ENCODE measurements around the gene SYCP2L. TPM values are rescaled to one million over a fixed set of nuclear protein-coding genes. Genes with fewer than 3 reads are reported as not detected.
A peak's percentile ranks its signal among the peaks of the same experiment; 100 is the strongest.
"Not testable (repeated sequence)": the region's sequence is repeated elsewhere in the genome, so short reads cannot be mapped to it uniquely, and the experiment has no call there.

SYCP2L gene
- total and polyA plus RNA-seq, 2 experiments from 2014 or later, result 10.5 to 11.0 TPM

DNA sequence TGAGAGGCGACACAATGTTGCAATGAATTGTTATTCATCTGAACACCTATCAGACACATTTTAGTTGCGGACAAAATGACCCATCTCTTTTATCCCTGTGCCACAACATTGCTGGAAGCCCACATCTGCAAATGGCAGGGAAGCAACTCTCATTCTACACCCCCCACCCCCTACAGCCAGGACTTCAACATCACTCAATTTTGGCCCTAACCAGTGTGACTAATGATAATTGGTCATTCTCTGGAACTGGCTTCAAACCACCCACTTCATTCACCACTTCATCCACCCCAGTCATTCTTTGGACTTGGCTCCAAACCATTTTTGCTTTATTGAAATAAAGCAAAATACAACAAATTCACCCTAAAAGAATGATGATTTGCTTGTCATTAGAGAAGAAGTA, 6.5 kb upstream of the SYCP2L start:
- Histone ChIP-seq H2AFZ (no peak overlapping the region), H3K4me1 (ENCODE audit: insufficient read depth) (0 out of 2 replicates have a peak, but pooled peaks cover 6% of the 10 kb centered on the region), H3F3A (replicated peaks; ENCODE audit: low read depth) (0 out of 2 replicates have a peak, but pooled peaks cover 2% of the 10 kb centered on the region), H4K20me1 (replicated peaks; ENCODE audit: insufficient read depth) (no peaks in the 10 kb centered on the region), H3K4me2 (no peak overlapping the region), H3K27ac (ENCODE audit: low read depth) (no peak overlapping the region), H3K9me2 (ENCODE audit: insufficient read depth) (no peaks in the 10 kb centered on the region), H3K36me3 (ENCODE audit: insufficient read depth) (no peaks in the 10 kb centered on the region), H3K27me3 (ENCODE audit: insufficient read depth) (peaks cover 69% of the 10 kb centered on the region), H3K4me3 (no peak overlapping the region), H3K79me2 (replicated peaks; ENCODE audit: insufficient read depth) (no peaks in the 10 kb centered on the region)
- TF ChIP-seq, protein P1, sequence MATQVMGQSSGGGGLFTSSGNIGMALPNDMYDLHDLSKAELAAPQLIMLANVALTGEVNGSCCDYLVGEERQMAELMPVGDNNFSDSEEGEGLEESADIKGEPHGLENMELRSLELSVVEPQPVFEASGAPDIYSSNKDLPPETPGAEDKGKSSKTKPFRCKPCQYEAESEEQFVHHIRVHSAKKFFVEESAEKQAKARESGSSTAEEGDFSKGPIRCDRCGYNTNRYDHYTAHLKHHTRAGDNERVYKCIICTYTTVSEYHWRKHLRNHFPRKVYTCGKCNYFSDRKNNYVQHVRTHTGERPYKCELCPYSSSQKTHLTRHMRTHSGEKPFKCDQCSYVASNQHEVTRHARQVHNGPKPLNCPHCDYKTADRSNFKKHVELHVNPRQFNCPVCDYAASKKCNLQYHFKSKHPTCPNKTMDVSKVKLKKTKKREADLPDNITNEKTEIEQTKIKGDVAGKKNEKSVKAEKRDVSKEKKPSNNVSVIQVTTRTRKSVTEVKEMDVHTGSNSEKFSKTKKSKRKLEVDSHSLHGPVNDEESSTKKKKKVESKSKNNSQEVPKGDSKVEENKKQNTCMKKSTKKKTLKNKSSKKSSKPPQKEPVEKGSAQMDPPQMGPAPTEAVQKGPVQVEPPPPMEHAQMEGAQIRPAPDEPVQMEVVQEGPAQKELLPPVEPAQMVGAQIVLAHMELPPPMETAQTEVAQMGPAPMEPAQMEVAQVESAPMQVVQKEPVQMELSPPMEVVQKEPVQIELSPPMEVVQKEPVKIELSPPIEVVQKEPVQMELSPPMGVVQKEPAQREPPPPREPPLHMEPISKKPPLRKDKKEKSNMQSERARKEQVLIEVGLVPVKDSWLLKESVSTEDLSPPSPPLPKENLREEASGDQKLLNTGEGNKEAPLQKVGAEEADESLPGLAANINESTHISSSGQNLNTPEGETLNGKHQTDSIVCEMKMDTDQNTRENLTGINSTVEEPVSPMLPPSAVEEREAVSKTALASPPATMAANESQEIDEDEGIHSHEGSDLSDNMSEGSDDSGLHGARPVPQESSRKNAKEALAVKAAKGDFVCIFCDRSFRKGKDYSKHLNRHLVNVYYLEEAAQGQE (IDR thresholded peaks at IDR 0.05; ENCODE audit: unreplicated experiment), result no peak
- TF ChIP-seq JUNB (IDR thresholded peaks at IDR 0.05; ENCODE audit: unreplicated experiment), result no peak
- TF ChIP-seq EZH2 (IDR thresholded peaks at IDR 0.05; ENCODE audit: low read depth, unreplicated experiment), result no peak
- no peak for TF ChIP-seq EZH2phosphoT487 (IDR thresholded peaks at IDR 0.05; ENCODE audit: unreplicated experiment)
- TF ChIP-seq ZNF331 (CRISPR knock-in tag; IDR thresholded peaks at IDR 0.05; ENCODE audit: low read depth), result no peak
- TF ChIP-seq STAT1 (IDR thresholded peaks at IDR 0.05; ENCODE audit: unreplicated experiment), result no peak
- no peak for TF ChIP-seq NANOG (IDR thresholded peaks at IDR 0.05; ENCODE audit: borderline replicate concordance)
- TF ChIP-seq ZNF114 (CRISPR knock-in tag; IDR thresholded peaks at IDR 0.05), result no peak
- no peak for TF ChIP-seq CTCF (conservative IDR thresholded peaks at IDR 0.05; ENCODE audit: low read depth in 2 of 2)
- ATAC-seq (no peak), DNase-seq (ENCODE audit: low spot score) (no peak)
- H3K9me3 Mint-ChIP-seq, result no peaks in the 10 kb centered on the region; the same call in 2 of the 3 replicates
- H3K4me3 Mint-ChIP-seq, result no peak overlapping the region
- no peaks in the 10 kb centered on the region for H3K36me3 Mint-ChIP-seq (ENCODE audit: low read depth)
- no peak overlapping the region for H3K27ac Mint-ChIP-seq
- H3K27me3 Mint-ChIP-seq (ENCODE audit: insufficient read depth, low read depth, poor library complexity), result peaks cover 63% of the 10 kb centered on the region
- peaks cover 3% of the 10 kb centered on the region; the same call in 2 of the 3 replicates for H3K4me1 Mint-ChIP-seq

- H3K4me1 Mint-ChIP-seq; H3K27ac ChIP-seq (ENCODE audit: low read depth); H3K36me3 Mint-ChIP-seq (ENCODE audit: low read depth); H4K20me1 ChIP-seq (replicated peaks; ENCODE audit: insufficient read depth); ATAC-seq; H3K36me3 ChIP-seq (ENCODE audit: insufficient read depth); H3F3A ChIP-seq (replicated peaks; ENCODE audit: low read depth); H3K4me1 ChIP-seq (ENCODE audit: insufficient read depth); DNase-seq (ENCODE audit: low spot score); H3K9me2 ChIP-seq (ENCODE audit: insufficient read depth); H3K9me3 Mint-ChIP-seq; H3K79me2 ChIP-seq (replicated peaks; ENCODE audit: insufficient read depth); H3K27ac Mint-ChIP-seq: not testable (repeated sequence)
- H2AFZ ChIP-seq, result peak overlapping the region; percentile 93
- peak overlapping the region; percentile 68 for H3K4me3 ChIP-seq
- peaks cover 76% of the 10 kb centered on the region for H3K27me3 ChIP-seq (ENCODE audit: insufficient read depth)
- peak overlapping the region; percentile 93 for H3K4me2 ChIP-seq
- TF ChIP-seq EZH2 (IDR thresholded peaks at IDR 0.05; ENCODE audit: low read depth, unreplicated experiment), result peak; percentile 23
- Mint-ChIP-seq H3K27me3 (ENCODE audit: insufficient read depth, low read depth, poor library complexity) (peaks cover 76% of the 10 kb centered on the region), H3K4me3 (peak overlapping the region; percentile 82)
These were observed 4.6 kb upstream of the SYCP2L start for GRCh38 chr6:10882253-10882630.
